Measurements from ENCODE around the gene LCN6.
"Not testable (repeated sequence)": the region's sequence is repeated elsewhere in the genome, so short reads cannot be mapped to it uniquely, and the experiment has no call there.

Gene LCN6

DNA sequence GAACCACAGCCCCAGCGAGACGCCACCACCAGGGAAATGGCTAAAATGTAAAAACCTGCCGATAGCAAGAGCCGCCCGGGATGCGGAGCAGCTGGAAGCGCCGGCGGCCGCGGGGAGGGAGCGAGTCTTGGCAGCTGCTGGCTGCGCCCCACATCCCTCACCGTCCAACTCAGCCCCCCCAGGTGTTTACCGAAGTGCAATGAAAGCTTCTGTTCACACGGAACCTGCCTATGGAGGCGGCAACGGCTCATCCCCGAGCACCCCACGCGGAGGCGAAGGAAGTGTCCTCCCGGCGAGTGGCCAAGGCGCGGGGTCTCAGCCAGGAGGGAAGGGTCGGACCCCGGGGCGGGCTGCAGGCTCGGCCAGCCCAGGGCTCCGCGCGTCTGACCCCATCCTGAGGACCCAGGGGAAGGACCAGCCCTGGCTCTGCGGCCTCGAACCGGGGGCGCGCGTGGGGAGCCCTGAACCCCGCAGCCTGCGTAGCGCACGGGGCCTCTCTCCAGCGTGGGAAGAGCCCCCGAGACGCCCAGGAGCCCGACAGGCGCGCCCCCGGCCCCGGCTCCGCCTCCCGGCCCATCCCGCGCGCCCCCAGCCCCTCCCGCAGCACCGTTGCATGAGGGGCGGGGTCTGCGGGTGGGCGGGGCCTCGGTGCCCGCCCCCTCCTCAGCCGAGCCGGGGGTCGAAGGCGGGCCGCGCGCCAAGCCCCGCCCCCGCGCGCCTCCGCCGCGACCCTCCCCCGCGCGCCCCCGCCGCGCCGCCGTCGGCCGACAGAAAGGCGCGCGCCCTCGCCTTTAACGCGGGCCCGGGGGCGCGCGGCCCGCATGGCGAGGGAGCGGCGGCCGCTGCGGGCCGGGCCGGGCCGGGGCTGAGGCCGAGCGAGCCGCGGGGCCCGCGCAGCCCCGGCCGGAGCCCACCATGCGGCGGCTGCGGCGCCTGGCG is 36.3 kb downstream of the LCN6 start, which contains the start of gene DIPK1B:
DIPK1B (plus strand) TSS at position 822 of the 939 bp plus-strand sequence; CDS start at position 916, 94 bp downstream.
- ATAC-seq (no peak), DNase-seq (no peak)
- Mint-ChIP-seq H3K36me3 (ENCODE audit: low read depth) (no peaks in the 10 kb centered on the region), H3K4me1 (peaks cover 6% of the 10 kb centered on the region), H3K4me3 (peak within 1 kb of the TSS; percentile 40), H3K27me3 (peaks cover 39% of the 10 kb centered on the region), H3K27ac (no peak within 1 kb of the TSS), H3K9me3 (no peaks in the 10 kb centered on the region)

DNA sequence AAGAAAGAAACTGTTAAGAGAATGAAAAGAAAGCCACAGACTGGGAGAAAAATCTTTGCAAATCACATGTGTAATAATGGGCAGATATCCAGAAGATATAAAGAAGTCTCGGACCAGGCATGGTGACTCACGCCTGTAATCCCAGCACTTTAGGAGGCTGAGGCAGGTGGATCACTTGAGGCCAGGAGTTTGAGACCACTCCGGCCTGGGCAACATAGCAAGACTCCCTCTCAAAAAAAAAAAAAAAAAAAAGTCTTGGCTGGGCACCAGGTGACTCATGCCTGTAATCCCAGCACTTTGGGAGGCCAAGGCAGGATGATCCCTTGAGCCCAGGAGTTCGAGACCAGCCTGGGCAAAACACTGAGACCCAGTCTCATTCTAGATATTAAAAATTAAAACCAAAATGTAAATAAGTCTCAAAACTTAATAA is 37.1 kb downstream of the LCN6 start:
- peak overlapping the region; percentile 40 for H3K4me3 Mint-ChIP-seq

DNA sequence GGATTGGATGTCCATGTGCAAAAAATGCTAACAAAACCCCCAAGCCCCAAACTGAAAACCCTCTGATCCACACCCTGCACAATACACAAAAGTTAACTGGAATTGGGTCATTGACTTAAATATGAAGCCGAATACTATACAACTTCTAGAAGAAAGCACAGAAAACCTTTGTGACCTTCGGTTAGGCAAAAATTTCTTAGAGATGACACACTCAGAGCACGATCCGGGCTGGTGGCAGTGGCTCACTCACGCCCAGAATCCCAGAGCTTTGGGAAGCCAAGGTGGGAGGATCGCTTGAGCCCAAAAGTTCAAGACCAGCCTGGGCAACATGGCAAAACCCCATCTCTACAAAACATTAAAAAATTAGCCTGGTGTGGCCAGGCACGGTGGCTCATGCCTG is 37.8 kb downstream of the LCN6 start:
- ATAC-seq (no peak), DNase-seq (no peak)
- Mint-ChIP-seq H3K27ac (no peak overlapping the region), H3K27me3 (peaks cover 35% of the 10 kb centered on the region), H3K36me3 (ENCODE audit: low read depth) (no peaks in the 10 kb centered on the region), H3K4me1 (peaks cover 6% of the 10 kb centered on the region), H3K9me3 (no peaks in the 10 kb centered on the region), H3K4me3 (no peak overlapping the region)

More for the DNA sequence above, 37.1 kb downstream of the LCN6 start:
- not testable (repeated sequence) for H3K4me1 Mint-ChIP-seq; H3K9me3 Mint-ChIP-seq; ATAC-seq; DNase-seq; H3K36me3 Mint-ChIP-seq (ENCODE audit: low read depth); H3K27ac Mint-ChIP-seq
- H3K27me3 Mint-ChIP-seq, result peaks cover 39% of the 10 kb centered on the region

DNA sequence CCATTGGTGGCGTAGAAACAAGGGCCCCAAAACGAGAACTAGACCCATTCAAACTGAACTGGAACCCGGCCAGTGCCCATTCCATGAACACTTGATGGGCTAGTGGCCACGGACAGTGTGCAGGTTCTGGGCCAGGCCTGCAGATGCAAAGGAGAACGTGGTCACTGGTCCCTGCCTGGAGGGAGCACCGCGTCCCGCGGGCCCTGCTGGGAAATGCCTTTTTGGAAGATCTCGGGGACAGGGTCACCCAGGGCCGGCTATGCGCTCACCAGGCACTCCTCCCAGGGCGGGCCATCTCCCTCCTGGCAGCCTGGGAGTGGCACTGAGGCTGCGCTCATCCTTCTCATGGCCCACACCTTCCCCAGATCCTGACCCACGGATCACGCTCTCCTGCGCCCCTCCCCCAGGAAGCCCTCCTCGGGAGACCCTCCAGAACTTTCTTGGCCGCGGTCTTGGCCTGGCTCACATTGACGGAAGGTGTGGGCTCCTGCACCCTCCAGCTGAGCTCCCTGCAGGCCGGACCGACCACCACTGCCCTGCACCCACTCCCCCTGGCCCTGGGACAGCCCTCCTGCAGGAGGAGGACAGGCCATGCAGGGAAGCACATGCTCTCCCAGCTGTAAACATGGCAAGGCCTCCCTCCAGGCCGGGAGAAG is 38.7 kb downstream of the LCN6 start:
- DNase-seq, result no peak
- Mint-ChIP-seq H3K4me3 (no peak overlapping the region), H3K27ac (no peak overlapping the region), H3K4me1 (peaks cover 6% of the 10 kb centered on the region), H3K36me3 (ENCODE audit: low read depth) (no peaks in the 10 kb centered on the region), H3K27me3 (peaks cover 39% of the 10 kb centered on the region), H3K9me3 (no peaks in the 10 kb centered on the region)
- ATAC-seq, result no peak

DNA sequence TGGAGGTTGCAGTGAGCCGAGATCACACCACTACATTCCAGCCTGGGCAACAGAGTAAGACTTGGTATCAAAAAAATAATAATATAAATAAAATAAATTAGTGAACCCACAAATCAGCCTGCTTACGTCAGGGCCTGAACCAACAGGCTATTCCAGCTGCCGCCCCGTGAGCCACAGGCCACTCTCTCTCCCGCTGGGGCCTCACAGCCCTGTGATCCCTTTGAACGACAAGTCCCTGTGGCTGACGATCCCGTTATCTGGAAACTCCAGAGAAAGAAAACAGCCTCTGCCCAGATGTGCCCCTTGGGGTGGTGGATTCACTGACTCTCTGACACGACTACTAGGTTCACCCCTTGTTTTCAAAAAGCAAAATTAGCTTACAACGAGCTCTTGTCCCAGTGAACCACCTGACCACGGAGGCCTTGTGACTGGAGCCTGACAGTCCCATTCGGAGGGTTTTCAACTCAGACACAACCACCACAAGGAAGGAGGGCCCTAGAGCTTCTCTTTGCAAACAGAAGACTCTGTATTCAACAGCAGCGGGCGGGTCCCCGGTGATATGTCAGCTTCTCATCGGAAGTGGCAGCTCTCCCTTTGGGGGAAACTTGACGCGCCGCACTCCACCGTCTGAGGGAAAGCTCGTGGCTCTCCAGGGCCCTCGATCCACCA is 40.3 kb downstream of the LCN6 start:
- no peaks in the 10 kb centered on the region for H3K36me3 Mint-ChIP-seq (ENCODE audit: low read depth)
- ATAC-seq, result no peak
- no peak for DNase-seq
- H3K4me3 Mint-ChIP-seq, result no peak overlapping the region
- no peaks in the 10 kb centered on the region for H3K9me3 Mint-ChIP-seq
- H3K27ac Mint-ChIP-seq, result no peak overlapping the region
- H3K4me1 Mint-ChIP-seq, result peaks cover 9% of the 10 kb centered on the region
- peaks cover 28% of the 10 kb centered on the region for H3K27me3 Mint-ChIP-seq

DNA sequence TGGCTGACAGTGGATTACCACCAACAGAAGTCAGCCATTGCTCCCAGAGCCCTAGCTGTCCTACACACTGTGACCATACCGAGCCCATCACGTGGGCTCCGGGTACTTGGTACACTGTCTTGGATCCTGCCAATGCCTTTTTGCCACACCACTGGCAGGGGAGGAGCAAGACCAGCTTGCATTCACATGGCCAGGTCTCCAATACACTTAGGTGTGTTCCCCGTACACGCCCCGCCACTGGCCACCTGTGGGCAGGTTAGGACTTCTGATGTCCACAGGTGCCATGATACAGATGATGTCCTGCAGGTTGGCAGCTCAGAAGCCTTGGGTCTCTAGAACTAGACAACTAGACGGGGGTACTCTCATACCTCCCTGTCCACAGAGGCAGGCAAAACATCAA is 41.3 kb downstream of the LCN6 start:
- ATAC-seq (no peak), DNase-seq (no peak)
- H3K27ac Mint-ChIP-seq, result no peak overlapping the region
- no peaks in the 10 kb centered on the region for H3K36me3 Mint-ChIP-seq (ENCODE audit: low read depth)
- peaks cover 13% of the 10 kb centered on the region for H3K4me1 Mint-ChIP-seq
- no peaks in the 10 kb centered on the region for H3K9me3 Mint-ChIP-seq
- H3K4me3 Mint-ChIP-seq, result no peak overlapping the region
- H3K27me3 Mint-ChIP-seq, result peaks cover 29% of the 10 kb centered on the region

DNA sequence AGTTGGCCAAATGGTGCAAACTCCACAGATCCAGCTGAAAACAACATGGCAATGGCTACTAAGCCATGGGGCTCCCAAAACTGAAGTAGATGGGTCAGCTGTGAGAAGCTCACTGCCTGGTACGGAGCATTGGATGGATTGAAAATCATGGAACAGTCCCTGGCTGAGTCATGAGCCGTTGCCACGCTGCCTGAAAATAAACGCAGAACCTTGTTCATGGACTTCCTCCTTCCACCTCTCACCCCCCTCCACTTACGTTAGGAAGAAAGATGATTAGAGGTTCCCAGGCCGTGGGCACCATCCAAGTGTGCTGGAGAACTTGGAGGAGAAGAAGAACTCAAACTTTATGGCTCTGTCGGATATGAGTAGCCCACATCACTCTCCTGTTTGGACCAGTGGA is 42.8 kb downstream of the LCN6 start:
- ATAC-seq (no peak), DNase-seq (no peak)
- Mint-ChIP-seq H3K4me3 (no peak overlapping the region), H3K27me3 (peaks cover 16% of the 10 kb centered on the region), H3K27ac (no peak overlapping the region), H3K4me1 (peaks cover 24% of the 10 kb centered on the region), H3K9me3 (no peaks in the 10 kb centered on the region), H3K36me3 (ENCODE audit: low read depth) (no peaks in the 10 kb centered on the region)

DNA sequence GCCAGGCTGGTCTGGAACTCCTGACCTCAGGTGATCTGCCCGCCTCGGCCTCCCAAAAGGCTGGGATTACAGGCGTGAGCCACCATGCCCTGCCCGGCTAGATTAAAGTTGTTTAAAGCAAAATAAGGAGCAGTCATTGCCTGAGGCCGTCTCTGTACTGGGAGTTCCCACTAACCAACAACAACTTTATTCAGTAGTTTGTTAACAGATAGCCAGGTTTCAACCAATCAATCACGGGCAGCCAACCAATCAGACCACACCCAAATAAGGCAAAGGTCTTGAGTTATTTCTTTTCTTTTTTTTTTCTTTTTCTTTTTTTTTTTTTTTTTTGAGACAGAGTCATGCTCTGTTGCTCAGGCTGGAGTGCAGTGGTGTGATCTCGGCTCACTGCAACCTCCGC is 43.6 kb downstream of the LCN6 start:
- H3K4me3 Mint-ChIP-seq; ATAC-seq; H3K9me3 Mint-ChIP-seq; H3K27ac Mint-ChIP-seq; H3K36me3 Mint-ChIP-seq (ENCODE audit: low read depth); DNase-seq: not testable (repeated sequence)
- peaks cover 29% of the 10 kb centered on the region for H3K4me1 Mint-ChIP-seq
- H3K27me3 Mint-ChIP-seq, result peaks cover 16% of the 10 kb centered on the region

DNA sequence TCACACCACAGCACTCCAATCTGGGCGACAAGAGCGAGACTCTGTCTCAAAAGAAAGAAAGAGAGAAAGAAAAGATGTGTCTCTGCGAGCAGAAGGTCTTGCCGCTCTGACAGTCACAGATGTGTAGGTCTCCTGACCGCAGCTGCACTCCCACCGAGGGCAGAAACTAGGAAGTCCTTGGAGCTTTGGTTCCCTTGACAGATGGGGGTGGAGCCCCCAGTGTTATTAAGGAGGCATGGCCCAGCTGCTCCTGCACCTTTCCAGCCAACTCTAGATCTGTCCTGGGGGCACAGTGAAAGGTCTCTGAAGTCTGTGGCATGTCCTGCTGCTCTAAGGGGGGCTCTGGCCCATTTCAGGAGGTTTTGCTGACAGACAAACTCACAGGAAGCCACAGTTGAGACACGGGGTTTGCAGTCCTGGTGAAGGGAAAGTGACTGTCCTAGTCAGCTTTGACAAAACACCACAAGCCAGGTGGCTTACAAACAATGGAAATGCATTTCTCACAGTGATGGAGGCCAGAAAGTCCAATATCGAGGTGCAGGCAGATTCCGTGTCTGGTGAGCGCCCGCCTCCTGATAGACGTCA is 45.0 kb downstream of the LCN6 start:
- Mint-ChIP-seq H3K27me3 (peaks cover 21% of the 10 kb centered on the region), H3K9me3 (no peaks in the 10 kb centered on the region), H3K4me1 (peaks cover 29% of the 10 kb centered on the region), H3K36me3 (ENCODE audit: low read depth) (no peaks in the 10 kb centered on the region), H3K27ac (no peak overlapping the region), H3K4me3 (no peak overlapping the region)
- no peak for DNase-seq
- ATAC-seq, result no peak

DNA sequence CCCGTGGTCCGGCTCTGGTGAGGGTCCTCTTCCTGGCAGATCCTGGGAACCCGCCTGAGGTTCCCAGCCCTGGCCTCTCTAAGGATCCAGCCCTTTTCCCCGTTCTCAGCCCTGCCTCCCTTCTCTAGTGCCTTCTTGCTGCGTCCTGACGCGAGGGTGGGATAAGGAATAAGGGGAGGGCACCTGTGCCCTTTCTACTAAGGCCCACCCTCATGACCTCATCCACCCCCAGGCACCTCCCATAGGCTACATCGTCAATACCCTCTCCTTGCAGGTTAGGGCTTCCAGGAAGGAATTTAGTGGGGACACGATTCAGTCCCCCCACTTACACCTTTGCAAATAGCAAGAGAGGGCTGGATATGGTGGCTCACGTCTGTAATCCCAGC is 46.7 kb downstream of the LCN6 start:
- ATAC-seq, result peak; percentile 1
- Mint-ChIP-seq H3K36me3 (ENCODE audit: low read depth) (no peaks in the 10 kb centered on the region), H3K27ac (no peak overlapping the region), H3K4me3 (peak overlapping the region; percentile 77), H3K9me3 (no peaks in the 10 kb centered on the region), H3K4me1 (peaks cover 32% of the 10 kb centered on the region), H3K27me3 (peaks cover 24% of the 10 kb centered on the region)
- no peak for DNase-seq

DNA sequence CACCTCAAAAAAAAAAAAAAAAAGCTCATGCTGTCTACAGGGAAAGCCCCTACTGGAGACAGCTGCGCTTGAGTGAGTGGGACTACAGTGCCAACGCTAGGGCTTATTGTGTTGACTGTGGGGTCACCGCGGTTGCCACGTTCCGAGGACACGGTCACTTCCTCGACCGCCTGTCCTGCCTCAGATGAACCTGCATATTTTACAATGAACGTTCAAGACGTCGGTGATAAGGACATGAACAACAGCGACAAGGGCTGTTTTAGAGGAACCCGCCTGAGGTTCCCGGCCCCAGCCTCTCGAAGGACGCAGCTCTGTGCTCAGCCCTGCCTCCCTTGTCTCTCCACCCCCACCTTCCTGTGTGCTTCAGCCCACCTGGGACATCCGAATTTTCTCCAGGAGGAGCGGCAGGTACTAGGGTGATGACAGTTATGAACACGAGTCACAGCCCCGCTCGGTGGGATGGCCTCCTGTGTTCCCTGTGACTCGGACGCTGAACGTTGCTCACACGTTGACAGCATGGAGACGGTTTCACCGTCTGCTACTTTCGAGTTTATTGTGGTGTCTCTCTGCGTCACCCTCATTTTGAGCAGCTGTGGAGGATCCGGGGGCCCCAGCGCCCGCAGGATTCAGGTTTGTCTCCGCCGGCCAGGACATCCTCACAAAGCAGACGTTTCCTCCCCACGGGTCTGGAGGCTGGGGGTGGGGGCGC is 47.2 kb downstream of the LCN6 start:
- H3K27ac Mint-ChIP-seq, result peak overlapping the region; percentile 78
- H3K4me3 Mint-ChIP-seq, result peak overlapping the region; percentile 77
- no peaks in the 10 kb centered on the region for H3K36me3 Mint-ChIP-seq (ENCODE audit: low read depth)
- ATAC-seq (peak; percentile 97), DNase-seq (peak; percentile 73)
- H3K4me1 Mint-ChIP-seq, result peaks cover 32% of the 10 kb centered on the region
- peaks cover 24% of the 10 kb centered on the region for H3K27me3 Mint-ChIP-seq
- no peaks in the 10 kb centered on the region for H3K9me3 Mint-ChIP-seq

DNA sequence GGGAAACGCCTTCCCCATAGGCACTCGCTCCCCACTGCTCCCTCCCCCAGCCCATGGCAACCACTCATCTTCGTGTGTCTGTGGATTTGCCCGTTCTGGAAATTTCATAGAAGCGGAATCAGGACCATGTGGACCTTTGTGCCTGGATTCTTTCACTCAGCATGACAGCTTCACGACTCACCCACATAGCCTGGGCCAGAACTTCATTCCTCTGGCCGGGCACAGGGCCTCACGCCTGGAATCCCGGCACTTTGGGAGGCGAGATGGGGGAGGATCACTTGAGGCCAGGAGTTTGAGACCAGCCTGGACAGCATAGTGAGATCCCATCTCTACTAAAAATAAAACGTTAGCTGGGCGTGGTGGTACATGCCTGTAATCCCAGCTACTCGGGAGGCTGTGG is 48.0 kb downstream of the LCN6 start:
- Mint-ChIP-seq H3K36me3 (ENCODE audit: low read depth) (no peaks in the 10 kb centered on the region), H3K27me3 (peaks cover 20% of the 10 kb centered on the region), H3K27ac (peak overlapping the region; percentile 37), H3K4me3 (no peak overlapping the region), H3K9me3 (no peaks in the 10 kb centered on the region), H3K4me1 (peaks cover 32% of the 10 kb centered on the region)
- DNase-seq (no peak), ATAC-seq (no peak)

DNA sequence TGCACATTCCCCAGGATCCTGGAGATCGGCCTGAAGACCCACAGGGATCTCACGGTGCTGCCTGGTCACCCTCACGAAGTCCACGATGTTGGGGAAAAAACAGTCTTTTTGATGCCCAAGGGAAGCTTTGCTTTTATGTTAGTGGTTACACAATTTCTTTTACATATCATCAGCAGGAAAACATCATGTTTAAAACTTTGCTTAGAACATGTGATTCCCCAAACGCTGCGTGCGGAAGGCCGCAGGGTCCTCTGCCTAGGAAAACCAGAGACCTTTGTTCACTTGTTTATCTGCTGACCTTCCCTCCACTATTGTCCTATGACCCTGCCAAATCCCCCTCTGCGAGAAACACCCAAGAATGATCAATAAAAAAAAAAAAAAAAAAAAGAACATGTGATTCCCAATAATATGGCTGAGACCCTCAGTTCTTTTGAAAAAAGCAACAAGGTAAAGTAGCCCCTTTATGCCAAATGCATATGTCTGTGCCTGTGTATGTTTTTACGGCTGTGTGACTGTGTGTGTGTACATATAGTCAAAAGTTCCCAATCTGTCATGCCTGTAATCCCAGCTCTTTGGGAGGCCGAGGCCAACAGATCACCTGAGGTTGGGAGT is 49.6 kb downstream of the LCN6 start:
- Mint-ChIP-seq H3K27ac (no peak overlapping the region), H3K4me1 (peaks cover 32% of the 10 kb centered on the region), H3K36me3 (ENCODE audit: low read depth) (no peaks in the 10 kb centered on the region), H3K27me3 (peaks cover 18% of the 10 kb centered on the region), H3K4me3 (no peak overlapping the region), H3K9me3 (no peaks in the 10 kb centered on the region)
- no peak for DNase-seq
- no peak for ATAC-seq
